ENCODE results near the gene OSCP1. TPM values are rescaled to one million over a fixed set of nuclear protein-coding genes. Genes with fewer than 3 reads are reported as not detected.

Gene OSCP1
- total and polyA plus RNA-seq, 3 experiments from 2014 or later, result 2.0 to 2.7 TPM; not detected in 1

DNA sequence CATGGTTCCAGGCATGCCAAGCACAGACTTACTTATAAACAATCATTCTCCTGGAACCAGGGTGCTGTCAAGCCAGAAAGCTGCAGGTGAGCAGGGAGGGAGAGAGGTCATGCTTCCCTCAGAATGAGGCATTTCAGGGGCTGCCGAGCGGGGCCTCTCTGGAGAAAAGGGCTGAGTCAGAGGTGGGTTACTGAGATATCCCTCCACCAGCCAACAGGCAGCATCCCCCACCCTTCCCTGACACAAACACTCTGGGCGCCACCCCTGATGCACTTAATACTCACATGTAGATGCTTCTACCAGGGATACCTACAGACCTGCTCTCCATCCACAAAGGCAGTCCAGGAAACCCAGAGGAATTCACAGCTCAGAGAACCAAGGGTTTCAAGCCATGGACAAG is 77.6 kb downstream of the OSCP1 start:
- Histone ChIP-seq H3K27me3 (ENCODE audit: insufficient read depth, low read length, poor library complexity, severe bottlenecking) (no peaks in the 10 kb centered on the region), H3K36me3 (ENCODE audit: insufficient read depth, low read length) (no peaks in the 10 kb centered on the region), H3K9me3 (ENCODE audit: low read length) (no peaks in the 10 kb centered on the region), H3K4me3 (ENCODE audit: low read length) (no peak overlapping the region), H3K27ac (ENCODE audit: low read depth, low read length) (peak overlapping the region; percentile 87), H3K4me1 (ENCODE audit: insufficient read depth, low read length) (peaks cover 72% of the 10 kb centered on the region)
- peaks cover 54 to 74% (median 65%) of the 10 kb centered on the region in 3 donors for H3K4me1 Mint-ChIP-seq
- ChIA-PET POLR2A (no interaction called here), CTCF (interaction anchor here (1.0 kb wide), 1 partner anchor 30 kb away, joined by 4 read pairs; no protein-coding TSS in a partner anchor)
- peaks cover 0 to 18% (median 2%) of the 10 kb centered on the region in 3 donors for H3K36me3 Mint-ChIP-seq
- peak overlapping the region in 7 of 8 donors; percentile 47 to 99 (median 93) for H3K27ac Mint-ChIP-seq
- no peaks in the 10 kb centered on the region for H3K27me3 Mint-ChIP-seq
- no peak overlapping the region for H3K4me3 Mint-ChIP-seq
- H3K9me3 Mint-ChIP-seq, result no peaks in the 10 kb centered on the region
- no peak for DNase-seq

GRCh38 chr1:36369061-36369861 is 81.0 kb downstream of the OSCP1 start:
- H3K36me3 ChIP-seq (ENCODE audit: insufficient read depth, low read length), result no peaks in the 10 kb centered on the region
- Mint-ChIP-seq H3K27me3 (no peaks in the 10 kb centered on the region), H3K4me1 (peaks cover 56 to 71% (median 67%) of the 10 kb centered on the region in 3 donors), H3K27ac (peak overlapping the region; percentile 6 to 91 (median 84)), H3K9me3 (no peaks in the 10 kb centered on the region), H3K4me3 (no peak overlapping the region), H3K36me3 (peaks cover 0 to 24% (median 0%) of the 10 kb centered on the region in 3 donors)
- peak overlapping the region; percentile 8 for H3K27ac ChIP-seq (ENCODE audit: low read depth, low read length)
- ChIA-PET CTCF (interaction anchor here (0.8 to 4.3 kb wide), 14 partner anchors 9 to 220 kb away, joined by 3 to 38 read pairs (median 4); partner anchors contain the start of genes LSM10, SH3D21, STK40 and TRAPPC3), POLR2A (no interaction called here)
- no peaks in the 10 kb centered on the region for H3K27me3 ChIP-seq (ENCODE audit: insufficient read depth, low read length, poor library complexity, severe bottlenecking)
- no peaks in the 10 kb centered on the region for H3K9me3 ChIP-seq (ENCODE audit: low read length)
- DNase-seq, result peak; percentile 72 to 86 (median 79)
- no peak overlapping the region for H3K4me3 ChIP-seq (ENCODE audit: low read length)
- peaks cover 70% of the 10 kb centered on the region for H3K4me1 ChIP-seq (ENCODE audit: insufficient read depth, low read length)

Other genes with a start within 250 kb of the OSCP1 start
- gene THRAP3, start 226.0 kb downstream of the OSCP1 start, total RNA-seq, result 100 to 1,000 TPM; 167 to 168 TPM
- 100 TPM for gene THRAP3, start 226.0 kb downstream of the OSCP1 start, polyA plus RNA-seq
- 1 to 10 TPM; 2.5 to 2.6 TPM for gene SH3D21, start 144.1 kb downstream of the OSCP1 start, total RNA-seq
- gene SH3D21, start 144.1 kb downstream of the OSCP1 start, polyA plus RNA-seq, result not detected
- gene EVA1B, start 126.8 kb downstream of the OSCP1 start, total RNA-seq, result 10 to 100 TPM; 13.6 to 16.3 TPM
- 8.1 TPM for gene EVA1B, start 126.8 kb downstream of the OSCP1 start, polyA plus RNA-seq
- gene STK40, start 64.5 kb downstream of the OSCP1 start, total RNA-seq, result 10 to 100 TPM; 52.9 to 56.8 TPM
- 53.7 TPM for gene STK40, start 64.5 kb downstream of the OSCP1 start, polyA plus RNA-seq
- 10 to 100 TPM; 75.3 to 81.4 TPM for gene LSM10, start 52.5 kb downstream of the OSCP1 start, total RNA-seq
- 146 TPM for gene LSM10, start 52.5 kb downstream of the OSCP1 start, polyA plus RNA-seq
- gene MRPS15, start 13.9 kb upstream of the OSCP1 start, total RNA-seq, result 100 to 1,000 TPM; 134 to 143 TPM
- 76.5 TPM for gene MRPS15, start 13.9 kb upstream of the OSCP1 start, polyA plus RNA-seq
- under 1 TPM; 0.11 to 0.40 TPM for gene CSF3R, start 32.5 kb upstream of the OSCP1 start, total RNA-seq
- not detected for gene CSF3R, start 32.5 kb upstream of the OSCP1 start, polyA plus RNA-seq

All from CD8-positive, alpha-beta memory T cell (primary cell).